Effector CD8-positive, alpha-beta T cell (primary cell): Measurements from ENCODE around the gene CDK14.
"Not testable (repeated sequence)": the region's sequence is repeated elsewhere in the genome, so short reads cannot be mapped to it uniquely, and the experiment has no call there.

Source experiments
- DNase-seq: peaks from one replicate; lab custom pipeline; 2025; lab: John Stamatoyannopoulos, UW

Gene CDK14

GRCh38 chr7:90897961-90898469 lies 301.9 kb downstream of the CDK14 start:
- no peak for DNase-seq

- DNase-seq, result no peak
Observed at GRCh38 chr7:90900628-90901356, 304.7 kb downstream of the CDK14 start.

GRCh38 chr7:90903841-90904240 lies 307.7 kb downstream of the CDK14 start:
- no peak for DNase-seq

GRCh38 chr7:90910136-90910535 lies 314.0 kb downstream of the CDK14 start:
- DNase-seq, result no peak

- DNase-seq, result no peak
Observed at GRCh38 chr7:90916319-90916718, 320.2 kb downstream of the CDK14 start.

- DNase-seq, result no peak
Observed at GRCh38 chr7:90917539-90917938, 321.4 kb downstream of the CDK14 start.

GRCh38 chr7:90918303-90918702 lies 322.2 kb downstream of the CDK14 start:
- no peak for DNase-seq

- DNase-seq, result no peak
Observed at GRCh38 chr7:90919816-90920215, 323.7 kb downstream of the CDK14 start.

GRCh38 chr7:90920336-90920735 lies 324.2 kb downstream of the CDK14 start:
- no peak for DNase-seq

- no peak for DNase-seq
Observed at GRCh38 chr7:90923541-90923997, 327.4 kb downstream of the CDK14 start.

GRCh38 chr7:90928700-90929424 lies 332.7 kb downstream of the CDK14 start:
- not testable (repeated sequence) for DNase-seq

- DNase-seq, result no peak
Observed at GRCh38 chr7:90931986-90932916, 336.1 kb downstream of the CDK14 start.

GRCh38 chr7:90933041-90933440 lies 336.9 kb downstream of the CDK14 start:
- DNase-seq, result no peak

- DNase-seq, result no peak
Observed at GRCh38 chr7:90933984-90934383, 337.9 kb downstream of the CDK14 start.

- DNase-seq, result no peak
Observed at GRCh38 chr7:90938371-90938770, 342.2 kb downstream of the CDK14 start.

GRCh38 chr7:90939666-90940065 lies 343.5 kb downstream of the CDK14 start:
- no peak for DNase-seq

- no peak for DNase-seq
Observed at GRCh38 chr7:90944021-90944420, 347.9 kb downstream of the CDK14 start.

- DNase-seq, result no peak
Observed at GRCh38 chr7:90945104-90945787, 349.1 kb downstream of the CDK14 start.

- DNase-seq, result no peak
Observed at GRCh38 chr7:90946730-90947501, 350.8 kb downstream of the CDK14 start.

- DNase-seq, result no peak
Observed at GRCh38 chr7:90948085-90948484, 352.0 kb downstream of the CDK14 start.

GRCh38 chr7:90951229-90951628 lies 355.1 kb downstream of the CDK14 start:
- DNase-seq, result no peak
